Measurements from ENCODE around the gene AOPEP.

AOPEP gene

GRCh38 chr9:94772144-94772543 is 45.6 kb downstream of the AOPEP start:
- Histone ChIP-seq H3K27ac (ENCODE audit: low read depth, low read length) (no peak overlapping the region), H3K4me2 (ENCODE audit: low read depth, low read length, poor library complexity, severe bottlenecking) (no peak overlapping the region), H3F3A (ENCODE audit: insufficient read depth) (peaks cover 3% of the 10 kb centered on the region; the same call in 1 of the 2 replicates)

GRCh38 chr9:94772639-94773303 is 46.3 kb downstream of the AOPEP start:
- no peak overlapping the region for H2AFZ ChIP-seq (ENCODE audit: low read depth, low read length, severe bottlenecking)
- H4K20me1 ChIP-seq (ENCODE audit: low read depth, low read length) = no peaks in the 10 kb centered on the region
- no peaks in the 10 kb centered on the region for H3K27me3 ChIP-seq (ENCODE audit: low read length)
- H3K4me3 ChIP-seq (ENCODE audit: insufficient read depth, low read length, poor library complexity, severe bottlenecking) = no peak overlapping the region
- H3K27ac ChIP-seq (ENCODE audit: low read depth, low read length) = no peak overlapping the region
- H3K9ac ChIP-seq (ENCODE audit: low read length) = no peak overlapping the region
- H3F3A ChIP-seq (ENCODE audit: insufficient read depth) = peaks cover 3% of the 10 kb centered on the region; the same call in 1 of the 2 replicates
- TF ChIP-seq CTCF (IDR thresholded peaks at IDR 0.05; ENCODE audit: insufficient read depth, low read length, poor library complexity, severe bottlenecking) (no peak), EZH2phosphoT487 (conservative IDR thresholded peaks at IDR 0.05; ENCODE audit: low read length) (no peak)
- H3K4me2 ChIP-seq (ENCODE audit: low read depth, low read length, poor library complexity, severe bottlenecking) = no peak overlapping the region
- H3K79me2 ChIP-seq (ENCODE audit: insufficient read depth, low read length) = no peaks in the 10 kb centered on the region
- H3K9me2 ChIP-seq (replicated peaks; ENCODE audit: insufficient read depth, low read length) = no peaks in the 10 kb centered on the region
- no peaks in the 10 kb centered on the region for H3K9me3 ChIP-seq (ENCODE audit: insufficient read depth, low read length)
- no peaks in the 10 kb centered on the region for H3K36me3 ChIP-seq (ENCODE audit: low read length)

More at GRCh38 chr9:94772144-94772543, 45.6 kb downstream of the AOPEP start:
- Histone ChIP-seq H3K9me3 (ENCODE audit: insufficient read depth, low read length) (no peaks in the 10 kb centered on the region), H3K27me3 (ENCODE audit: low read length) (no peaks in the 10 kb centered on the region), H3K79me2 (ENCODE audit: insufficient read depth, low read length) (no peaks in the 10 kb centered on the region), H4K20me1 (ENCODE audit: low read depth, low read length) (no peaks in the 10 kb centered on the region), H3K36me3 (ENCODE audit: low read length) (no peaks in the 10 kb centered on the region), H3K4me3 (ENCODE audit: insufficient read depth, low read length, poor library complexity, severe bottlenecking) (no peak overlapping the region), H2AFZ (ENCODE audit: low read depth, low read length, severe bottlenecking) (no peak overlapping the region), H3K9ac (ENCODE audit: low read length) (no peak overlapping the region), H3K9me2 (replicated peaks; ENCODE audit: insufficient read depth, low read length) (no peaks in the 10 kb centered on the region)
- TF ChIP-seq CTCF (IDR thresholded peaks at IDR 0.05; ENCODE audit: insufficient read depth, low read length, poor library complexity, severe bottlenecking) (no peak), EZH2phosphoT487 (conservative IDR thresholded peaks at IDR 0.05; ENCODE audit: low read length) (no peak)

GRCh38 chr9:94773655-94774054 is 47.2 kb downstream of the AOPEP start:
- TF ChIP-seq CTCF (IDR thresholded peaks at IDR 0.05; ENCODE audit: insufficient read depth, low read length, poor library complexity, severe bottlenecking) (no peak), EZH2phosphoT487 (conservative IDR thresholded peaks at IDR 0.05; ENCODE audit: low read length) (no peak)
- H3K9me3 ChIP-seq (ENCODE audit: insufficient read depth, low read length) = no peaks in the 10 kb centered on the region
- no peaks in the 10 kb centered on the region for H3K79me2 ChIP-seq (ENCODE audit: insufficient read depth, low read length)
- H3K4me3 ChIP-seq (ENCODE audit: insufficient read depth, low read length, poor library complexity, severe bottlenecking) = no peak overlapping the region
- no peaks in the 10 kb centered on the region for H4K20me1 ChIP-seq (ENCODE audit: low read depth, low read length)
- peaks cover 9% of the 10 kb centered on the region; the same call in 1 of the 2 replicates for H3F3A ChIP-seq (ENCODE audit: insufficient read depth)
- H3K27ac ChIP-seq (ENCODE audit: low read depth, low read length) = no peak overlapping the region
- H3K27me3 ChIP-seq (ENCODE audit: low read length) = no peaks in the 10 kb centered on the region
- no peaks in the 10 kb centered on the region for H3K36me3 ChIP-seq (ENCODE audit: low read length)
- no peaks in the 10 kb centered on the region for H3K9me2 ChIP-seq (replicated peaks; ENCODE audit: insufficient read depth, low read length)
- no peak overlapping the region for H3K9ac ChIP-seq (ENCODE audit: low read length)
- H2AFZ ChIP-seq (ENCODE audit: low read depth, low read length, severe bottlenecking) = no peak overlapping the region
- H3K4me2 ChIP-seq (ENCODE audit: low read depth, low read length, poor library complexity, severe bottlenecking) = no peak overlapping the region

Data from SU-DHL-6 (cell line).